Islet precursor cell (in vitro differentiated cells): Measurements from ENCODE around the gene LDLRAD3.

ENCODE experiments used
- DNase-seq: peaks from one replicate; pipeline ENCODE4 v3.0.0-alpha.2; 2018

LDLRAD3 gene

GRCh38 chr11:36216061-36216615 is 272.3 kb downstream of the LDLRAD3 start:
- DNase-seq: no peak

- DNase-seq: no peak
Measured at GRCh38 chr11:36218283-36218921, 274.5 kb downstream of the LDLRAD3 start.

DNA sequence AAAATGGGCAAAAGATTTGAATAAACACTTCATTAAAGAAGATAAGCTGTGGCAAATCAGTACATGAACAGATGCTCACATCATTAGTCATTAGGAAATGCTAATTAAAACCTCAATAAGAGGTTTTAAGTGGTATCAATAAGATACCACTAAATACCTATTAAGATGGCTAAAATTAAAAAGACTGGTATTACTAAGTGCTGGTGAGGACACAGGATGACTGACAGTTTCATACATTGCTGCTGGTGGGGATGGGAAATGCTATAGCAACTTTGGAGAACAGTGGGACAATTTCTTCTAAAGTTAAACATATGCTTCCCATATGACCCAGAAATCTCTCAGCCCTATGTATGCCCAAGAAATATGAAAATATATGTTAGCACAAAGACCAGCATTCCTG is 276.1 kb downstream of the LDLRAD3 start:
- no peak for DNase-seq

- DNase-seq: no peak
Measured at GRCh38 chr11:36222831-36223635, 279.2 kb downstream of the LDLRAD3 start.

DNA sequence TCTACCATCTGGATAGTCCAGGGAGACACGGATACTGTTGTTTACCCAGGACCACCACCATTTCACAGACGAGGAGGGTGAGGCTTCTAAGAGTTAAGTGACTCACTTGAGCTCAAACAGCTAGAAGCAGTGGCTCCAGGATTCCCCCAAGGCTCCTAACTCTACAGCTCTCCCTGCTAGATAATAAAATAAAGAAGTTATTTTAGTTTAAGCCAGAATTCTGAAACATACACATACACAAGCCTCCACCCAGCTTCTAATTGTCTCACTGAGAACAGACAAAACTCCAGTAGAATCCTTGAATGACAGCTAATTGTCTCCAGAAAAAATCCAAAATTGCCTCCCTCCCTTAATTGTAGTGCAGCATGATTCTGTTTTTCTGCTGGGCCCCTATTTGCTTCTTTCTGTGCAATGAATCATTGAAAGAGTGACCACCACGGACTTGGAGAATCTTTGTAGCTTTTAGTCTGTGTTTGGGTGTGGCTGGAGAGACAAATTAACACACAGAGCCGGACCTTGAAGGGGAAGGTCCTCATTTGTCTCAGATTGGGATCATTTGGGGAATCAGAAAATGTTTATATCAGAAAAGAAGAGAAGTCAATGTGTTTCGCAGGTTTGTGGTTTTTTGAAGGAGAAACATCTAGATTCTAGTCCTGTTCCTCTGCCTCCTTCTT is 280.5 kb downstream of the LDLRAD3 start:
- no peak for DNase-seq

GRCh38 chr11:36227044-36227443 is 283.2 kb downstream of the LDLRAD3 start:
- DNase-seq: no peak

- DNase-seq: peak; percentile 20
Measured at GRCh38 chr11:36228689-36229088, 284.8 kb downstream of the LDLRAD3 start.

GRCh38 chr11:36229091-36229705 is 285.3 kb downstream of the LDLRAD3 start:
- DNase-seq: no peak

- DNase-seq: no peak
Measured at GRCh38 chr11:36230779-36231699, 287.2 kb downstream of the LDLRAD3 start.

GRCh38 chr11:36233204-36233603 is 289.3 kb downstream of the LDLRAD3 start:
- DNase-seq: no peak

DNA sequence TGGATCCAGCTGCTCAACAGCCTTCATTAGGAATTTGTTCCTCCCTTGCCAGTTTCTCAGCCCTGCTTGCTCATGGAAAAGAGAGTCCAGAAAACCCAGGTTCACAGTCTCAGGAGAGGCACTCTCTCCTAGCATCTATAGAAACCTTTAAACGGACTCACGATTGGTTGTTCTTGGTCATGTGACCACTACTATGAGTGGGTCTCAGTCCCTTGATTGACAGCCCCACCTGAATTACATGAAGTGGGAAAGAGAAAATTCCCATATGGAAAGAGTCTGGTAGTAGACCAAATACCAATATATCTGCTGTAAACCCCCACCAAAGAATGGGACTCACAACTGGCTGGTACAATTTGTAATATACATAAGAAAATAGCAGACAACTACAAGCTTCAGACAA is 291.0 kb downstream of the LDLRAD3 start:
- no peak for DNase-seq

DNA sequence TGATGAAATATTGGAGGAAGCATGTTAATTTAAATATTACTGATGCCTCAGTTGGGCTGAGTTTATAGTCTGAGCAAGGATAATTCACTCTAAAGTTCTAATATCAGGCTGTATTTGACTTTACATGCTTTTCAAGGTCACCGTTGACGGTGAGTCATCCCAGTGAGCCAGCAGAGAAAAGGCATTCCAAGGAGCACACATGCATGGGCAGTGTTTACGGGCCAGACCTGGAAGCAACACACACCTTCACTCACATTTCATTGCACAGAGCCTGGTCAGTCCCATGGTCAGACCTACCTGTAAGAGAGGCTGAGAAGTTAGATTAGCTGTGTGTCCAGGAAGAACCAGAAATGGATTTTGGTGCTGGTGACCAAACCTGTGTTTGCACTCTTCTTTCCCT is 291.9 kb downstream of the LDLRAD3 start:
- DNase-seq: peak; percentile 83

GRCh38 chr11:36237391-36237790 is 293.5 kb downstream of the LDLRAD3 start:
- no peak for DNase-seq

GRCh38 chr11:36238036-36238631 is 294.3 kb downstream of the LDLRAD3 start:
- no peak for DNase-seq

DNA sequence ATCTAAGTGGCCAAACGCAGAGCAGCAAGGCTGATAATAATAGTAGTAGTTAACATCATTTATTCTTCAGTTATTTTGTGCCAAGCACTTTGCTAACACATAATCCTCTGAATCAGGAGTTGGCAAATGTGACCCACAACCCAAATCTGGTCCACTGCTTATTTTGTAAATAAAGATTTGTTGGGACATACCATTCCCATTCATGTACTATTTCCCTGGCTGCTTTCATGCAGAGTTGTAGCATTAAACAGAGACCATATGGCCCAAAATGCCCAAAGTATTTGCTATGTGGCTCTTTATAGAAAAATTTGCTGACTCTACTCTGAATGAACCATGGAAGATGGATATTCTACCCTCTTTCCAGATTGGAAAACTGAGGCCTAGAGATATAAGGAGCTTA is 295.0 kb downstream of the LDLRAD3 start:
- DNase-seq: no peak

GRCh38 chr11:36239636-36240035 is 295.8 kb downstream of the LDLRAD3 start:
- no peak for DNase-seq

DNA sequence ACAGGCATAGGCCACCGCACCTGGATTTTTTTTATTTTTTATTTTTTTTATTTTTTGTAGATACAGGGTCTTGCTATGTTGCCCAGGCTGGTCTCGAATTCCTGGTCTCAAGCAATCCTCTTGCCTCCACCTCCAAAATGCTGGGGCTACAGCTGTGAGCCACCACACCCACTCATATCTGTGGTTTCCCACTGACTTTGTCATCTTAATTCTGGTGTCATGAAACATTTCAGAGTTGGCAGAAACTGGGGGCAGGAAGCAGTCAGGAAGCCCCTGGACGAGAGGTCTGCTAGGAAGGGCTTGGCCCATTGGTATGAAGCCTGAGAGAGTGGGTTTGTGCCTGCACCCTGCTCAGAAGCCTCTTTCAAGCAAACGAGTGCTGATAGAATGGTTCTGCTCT is 296.3 kb downstream of the LDLRAD3 start:
- DNase-seq: no peak

DNA sequence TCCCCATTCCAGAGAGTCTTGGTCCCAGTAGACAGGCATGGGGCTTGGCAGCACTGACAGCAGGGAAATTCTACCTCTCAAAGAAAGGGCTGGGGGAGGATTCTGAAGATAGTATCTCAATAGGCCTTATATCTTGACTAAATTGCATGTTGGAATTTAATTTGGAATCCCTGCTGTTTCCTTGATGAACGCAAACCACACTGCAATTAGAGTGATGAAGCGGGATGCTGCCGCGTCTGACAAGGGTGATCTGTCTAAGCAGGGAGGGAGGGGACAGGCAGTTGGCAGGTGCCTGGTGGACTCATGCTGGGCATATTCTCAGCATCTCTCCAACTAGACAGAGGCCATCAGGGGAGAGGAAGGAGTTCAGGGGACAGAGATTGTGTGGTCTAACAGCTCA is 296.9 kb downstream of the LDLRAD3 start:
- no peak for DNase-seq

GRCh38 chr11:36241497-36241896 is 297.6 kb downstream of the LDLRAD3 start:
- DNase-seq: peak; percentile 20

- DNase-seq: peak; percentile 38
Measured at GRCh38 chr11:36243641-36244040, 299.8 kb downstream of the LDLRAD3 start.

DNA sequence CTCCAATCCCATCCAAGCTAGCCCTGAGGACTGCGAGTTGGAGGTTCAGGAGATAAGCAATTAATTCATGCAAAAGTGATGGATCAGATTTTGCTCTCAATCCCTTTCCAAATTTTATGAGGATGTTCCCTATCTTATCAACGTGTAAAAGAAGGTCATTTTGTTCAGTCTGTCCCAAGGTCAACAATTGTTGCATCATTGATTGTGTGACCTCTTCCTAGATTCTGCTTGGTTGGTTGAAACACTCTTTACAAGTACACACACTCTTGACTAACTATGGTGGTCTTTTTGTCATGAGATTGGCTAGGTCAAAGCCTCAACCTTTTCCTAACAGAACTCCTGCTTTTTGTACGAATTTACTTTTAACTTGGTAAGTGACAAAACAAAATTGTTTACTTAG is 303.6 kb downstream of the LDLRAD3 start:
- no peak for DNase-seq

GRCh38 chr11:36248436-36248835 is 304.6 kb downstream of the LDLRAD3 start:
- DNase-seq: no peak
